ENCODE data around the gene WRAP73. TPM values are rescaled to one million over a fixed set of nuclear protein-coding genes. Genes with fewer than 3 reads are reported as not detected.

Gene WRAP73
- total RNA-seq, 1 experiment from 2014 or later = 14.9 TPM

DNA sequence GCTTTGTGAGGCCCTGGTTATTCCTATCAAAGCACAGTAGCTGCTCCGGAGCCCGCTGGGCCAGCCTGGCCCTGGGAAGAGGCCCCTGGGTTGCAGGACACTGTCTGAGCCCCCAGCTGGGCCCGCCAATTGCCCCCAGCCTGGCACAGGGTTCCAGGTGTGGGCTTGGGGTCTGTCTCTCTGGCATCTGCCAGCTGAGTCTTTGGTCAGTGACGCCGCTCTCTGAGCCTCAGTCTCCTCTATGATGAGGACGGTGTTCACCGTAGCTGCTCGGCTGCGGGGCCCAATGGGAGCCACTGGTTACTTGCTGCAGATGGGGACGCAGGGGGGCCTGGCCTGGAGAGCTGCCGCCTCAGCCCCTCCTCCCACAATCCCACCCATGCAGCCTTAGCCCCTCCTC lies 43.4 kb upstream of the WRAP73 start:
- H3K36me3 Mint-ChIP-seq (ENCODE audit: insufficient read depth, unreplicated experiment) = peaks cover 4% of the 10 kb centered on the region
- no peaks in the 10 kb centered on the region for H3K9me3 Mint-ChIP-seq (ENCODE audit: low read depth, unreplicated experiment)
- TF ChIP-seq, protein P1, sequence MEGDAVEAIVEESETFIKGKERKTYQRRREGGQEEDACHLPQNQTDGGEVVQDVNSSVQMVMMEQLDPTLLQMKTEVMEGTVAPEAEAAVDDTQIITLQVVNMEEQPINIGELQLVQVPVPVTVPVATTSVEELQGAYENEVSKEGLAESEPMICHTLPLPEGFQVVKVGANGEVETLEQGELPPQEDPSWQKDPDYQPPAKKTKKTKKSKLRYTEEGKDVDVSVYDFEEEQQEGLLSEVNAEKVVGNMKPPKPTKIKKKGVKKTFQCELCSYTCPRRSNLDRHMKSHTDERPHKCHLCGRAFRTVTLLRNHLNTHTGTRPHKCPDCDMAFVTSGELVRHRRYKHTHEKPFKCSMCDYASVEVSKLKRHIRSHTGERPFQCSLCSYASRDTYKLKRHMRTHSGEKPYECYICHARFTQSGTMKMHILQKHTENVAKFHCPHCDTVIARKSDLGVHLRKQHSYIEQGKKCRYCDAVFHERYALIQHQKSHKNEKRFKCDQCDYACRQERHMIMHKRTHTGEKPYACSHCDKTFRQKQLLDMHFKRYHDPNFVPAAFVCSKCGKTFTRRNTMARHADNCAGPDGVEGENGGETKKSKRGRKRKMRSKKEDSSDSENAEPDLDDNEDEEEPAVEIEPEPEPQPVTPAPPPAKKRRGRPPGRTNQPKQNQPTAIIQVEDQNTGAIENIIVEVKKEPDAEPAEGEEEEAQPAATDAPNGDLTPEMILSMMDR (IDR thresholded peaks at IDR 0.05; ENCODE audit: unreplicated experiment) = no peak
- no peak overlapping the region for H3K4me3 Mint-ChIP-seq (ENCODE audit: low read depth, unreplicated experiment)
- H3K4me1 Mint-ChIP-seq (ENCODE audit: low read depth, unreplicated experiment) = no peaks in the 10 kb centered on the region
- DNase-seq = no peak
- CTCF ChIA-PET = no interaction called here
- no peak overlapping the region for H3K27ac Mint-ChIP-seq (ENCODE audit: unreplicated experiment)
- intact Hi-C loops (cut with micrococcal nuclease; ENCODE audit: unreplicated experiment) = no loop called here
- H3K27me3 Mint-ChIP-seq (ENCODE audit: unreplicated experiment) = peaks cover 45% of the 10 kb centered on the region
- BruUV-seq (replicated peaks) = no TSS peak

DNA sequence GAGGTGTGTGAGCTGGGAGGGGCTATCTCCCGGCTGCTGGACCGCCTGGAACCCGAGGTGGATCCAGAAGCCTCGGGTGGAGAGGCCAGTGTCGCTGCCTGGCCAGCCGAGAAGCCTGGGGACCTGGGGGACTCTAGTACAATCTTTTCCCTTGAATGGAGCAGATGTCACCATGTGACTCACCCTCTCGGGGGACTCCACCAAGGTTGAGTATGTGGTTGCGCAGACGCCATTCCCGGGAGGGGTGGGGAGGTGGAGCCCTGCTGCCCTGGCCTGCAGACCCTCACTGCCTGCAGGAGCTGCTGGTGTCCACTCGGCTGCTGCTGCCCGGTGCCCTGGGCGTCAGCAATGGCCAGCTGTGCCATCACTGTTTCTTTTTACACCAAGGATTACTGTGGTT lies 42.7 kb upstream of the WRAP73 start:
- Mint-ChIP-seq H3K4me3 (ENCODE audit: low read depth, unreplicated experiment) (no peak overlapping the region), H3K27ac (ENCODE audit: unreplicated experiment) (no peak overlapping the region), H3K36me3 (ENCODE audit: insufficient read depth, unreplicated experiment) (peaks cover 4% of the 10 kb centered on the region), H3K27me3 (ENCODE audit: unreplicated experiment) (peaks cover 37% of the 10 kb centered on the region), H3K4me1 (ENCODE audit: low read depth, unreplicated experiment) (no peaks in the 10 kb centered on the region), H3K9me3 (ENCODE audit: low read depth, unreplicated experiment) (no peaks in the 10 kb centered on the region)
- TF ChIP-seq, protein P1 (IDR thresholded peaks at IDR 0.05; ENCODE audit: unreplicated experiment) = no peak
- intact Hi-C loops (cut with micrococcal nuclease; ENCODE audit: unreplicated experiment) = no loop called here
- no peak for DNase-seq
- no TSS peak for BruUV-seq (replicated peaks)
- CTCF ChIA-PET = no interaction called here

DNA sequence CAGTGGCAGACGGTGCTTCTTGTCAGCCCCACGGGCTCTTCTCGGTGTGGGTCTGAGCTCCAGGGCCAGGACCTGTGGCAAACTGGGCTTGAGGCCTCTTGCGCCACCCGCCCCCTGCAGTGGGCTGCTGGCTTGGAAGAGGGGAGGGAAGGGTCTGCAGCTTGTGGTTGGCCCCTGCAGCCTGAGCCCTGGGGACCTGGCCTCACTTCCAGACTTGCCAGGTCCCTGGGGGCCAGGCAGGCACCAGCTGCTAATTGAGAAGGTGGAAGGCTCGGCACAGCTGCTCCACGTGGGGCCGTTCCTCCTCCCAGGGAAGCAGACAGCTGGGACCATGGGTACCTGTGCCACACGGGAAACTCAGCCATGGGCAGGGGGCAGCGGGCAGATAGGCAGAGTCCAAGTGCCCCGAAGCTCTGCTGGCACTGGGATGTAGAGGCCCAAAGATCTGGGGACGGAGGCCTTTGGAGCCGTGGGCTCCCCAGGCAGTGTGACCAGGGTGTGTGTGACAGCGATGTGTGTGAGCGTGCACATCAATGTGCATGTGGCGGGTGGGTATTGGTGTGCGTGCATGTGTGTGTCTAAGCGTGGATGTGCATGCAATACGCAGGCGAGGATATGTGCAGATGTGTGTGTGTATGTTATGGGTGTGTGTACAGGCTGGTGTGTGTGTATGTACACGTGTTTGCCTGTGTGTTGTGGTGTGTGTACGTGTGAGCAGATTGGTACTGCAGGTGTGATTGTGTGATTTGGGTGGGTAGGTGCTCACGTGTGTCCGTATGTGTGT lies 41.7 kb upstream of the WRAP73 start:
- Mint-ChIP-seq H3K27me3 (ENCODE audit: unreplicated experiment) (peaks cover 27% of the 10 kb centered on the region), H3K4me3 (ENCODE audit: low read depth, unreplicated experiment) (no peak overlapping the region), H3K4me1 (ENCODE audit: low read depth, unreplicated experiment) (no peaks in the 10 kb centered on the region), H3K27ac (ENCODE audit: unreplicated experiment) (no peak overlapping the region), H3K36me3 (ENCODE audit: insufficient read depth, unreplicated experiment) (peaks cover 4% of the 10 kb centered on the region), H3K9me3 (ENCODE audit: low read depth, unreplicated experiment) (no peaks in the 10 kb centered on the region)
- no peak for DNase-seq
- TF ChIP-seq, protein P1 (IDR thresholded peaks at IDR 0.05; ENCODE audit: unreplicated experiment) = no peak
- CTCF ChIA-PET = interaction anchor here (0.8 kb wide), 1 partner anchor 23 kb away, joined by 3 read pairs; no protein-coding TSS in a partner anchor
- BruUV-seq (replicated peaks) = no TSS peak
- intact Hi-C loops (cut with micrococcal nuclease; ENCODE audit: unreplicated experiment) = no loop called here

- BruUV-seq (replicated peaks) = no TSS peak
- TF ChIP-seq, protein P1 (IDR thresholded peaks at IDR 0.05; ENCODE audit: unreplicated experiment) = no peak
- CTCF ChIA-PET = interaction anchor here (0.8 kb wide), 1 partner anchor 22 kb away, joined by 3 read pairs; no protein-coding TSS in a partner anchor
- intact Hi-C loops (cut with micrococcal nuclease; ENCODE audit: unreplicated experiment) = no loop called here
- Mint-ChIP-seq H3K27ac (ENCODE audit: unreplicated experiment) (no peak overlapping the region), H3K27me3 (ENCODE audit: unreplicated experiment) (peaks cover 16% of the 10 kb centered on the region), H3K4me3 (ENCODE audit: low read depth, unreplicated experiment) (no peak overlapping the region), H3K4me1 (ENCODE audit: low read depth, unreplicated experiment) (no peaks in the 10 kb centered on the region), H3K36me3 (ENCODE audit: insufficient read depth, unreplicated experiment) (peaks cover 4% of the 10 kb centered on the region), H3K9me3 (ENCODE audit: low read depth, unreplicated experiment) (no peaks in the 10 kb centered on the region)
- no peak for DNase-seq
These were observed 40.6 kb upstream of the WRAP73 start for GRCh38 chr1:3690282-3691065.
